MCF 10A (cell line): Measurements from ENCODE around the gene TNNC1. TPM values are rescaled to one million over a fixed set of nuclear protein-coding genes. Genes with fewer than 3 reads are reported as not detected.

Experiments used
- BruUV-seq: library from RNA; stranded (reverse); fragments of 400-500 nt; replicated peaks from 2 replicates; lab custom pipeline; 2021; lab: Mats Ljungman, UMichigan
- CTCF ChIA-PET: fragments of 300-600 bp; sonication (Branson Sonifier 250); formaldehyde crosslinking; extraction: SDS; loops from one replicate; lab custom pipeline; 2021; ENCODE audit warnings: antibody characterized with exemption, inconsistent platforms; lab: Yijun Ruan, JAX
- POLR2A ChIA-PET: fragments of 300-600, 350-650 bp; sonication (Branson Sonifier 250); formaldehyde crosslinking; extraction: SDS; loops from one replicate; lab custom pipeline; 2020; ENCODE audit warnings: antibody characterized with exemption, inconsistent platforms; lab: Yijun Ruan, JAX
- DNase-seq: peaks from one replicate; pipeline ENCODE4 v3.0.0-alpha.2; 2018; ENCODE audit not compliant: unreplicated experiment
- H3K27ac Mint-ChIP-seq: one replicate; pipeline ENCODE4 v1.8.0; 2022; ENCODE audit warnings: mild to moderate bottlenecking, low read depth, mixed read lengths; ENCODE audit not compliant: unreplicated experiment
- H3K27me3 Mint-ChIP-seq: one replicate; pipeline ENCODE4 v1.8.0; 2022; ENCODE audit warnings: mixed read lengths; ENCODE audit not compliant: insufficient read depth, unreplicated experiment
- H3K36me3 Mint-ChIP-seq: one replicate; pipeline ENCODE4 v1.8.0; 2022; ENCODE audit warnings: mild to moderate bottlenecking, moderate library complexity, mixed read lengths; ENCODE audit not compliant: insufficient read depth, unreplicated experiment
- H3K4me1 Mint-ChIP-seq: one replicate; pipeline ENCODE4 v1.8.0; 2022; ENCODE audit warnings: mixed read lengths; ENCODE audit not compliant: insufficient read depth, unreplicated experiment
- H3K4me3 Mint-ChIP-seq: one replicate; pipeline ENCODE4 v1.8.0; 2022; ENCODE audit warnings: mild to moderate bottlenecking, moderate library complexity, mixed read lengths; ENCODE audit not compliant: unreplicated experiment
- H3K9me3 Mint-ChIP-seq: one replicate; pipeline ENCODE4 v1.8.0; 2022; ENCODE audit warnings: mixed read lengths; ENCODE audit not compliant: unreplicated experiment
- CTCF ChIP-seq: fragments of 200-600 bp; IDR thresholded peaks from one replicate; pipeline ENCODE4 v1.8.0; 2022; ENCODE audit warnings: antibody characterized with exemption, mild to moderate bottlenecking; ENCODE audit not compliant: unreplicated experiment
- intact Hi-C: fragments of 100-400 bp; cut with micrococcal nuclease; formaldehyde crosslinking; loops from 2 replicates; pipeline ENCODE4 v1.14.1; 2022
- total RNA-seq: library from RNA; stranded (reverse); gene quantifications from 2 replicates; pipeline ENCODE4 v1.2.3, GENCODE V29; 2022

TNNC1 gene
- total RNA-seq, 1 experiment from 2014 or later = 0.61 TPM

- TF ChIP-seq CTCF = no peak
- POLR2A ChIA-PET = interaction anchor here (0.6 to 0.7 kb wide), 2 partner anchors 15 to 124 kb away, joined by 3 read pairs; no protein-coding TSS in a partner anchor
- CTCF ChIA-PET = interaction anchor here (0.7 to 17.8 kb wide), 2 partner anchors 8 to 14 kb away, joined by 4 to 278 read pairs; partner anchors contain the start of gene SEMA3G
- intact Hi-C loops = no loop called here
- Mint-ChIP-seq H3K27me3 (peaks cover 11% of the 10 kb centered on the region), H3K36me3 (no peaks in the 10 kb centered on the region), H3K27ac (no peak overlapping the region), H3K4me1 (peaks cover 8% of the 10 kb centered on the region), H3K4me3 (no peak overlapping the region), H3K9me3 (no peaks in the 10 kb centered on the region)
- no peak for DNase-seq
- BruUV-seq = no TSS peak
Observed at GRCh38 chr3:52432225-52432624, 21.6 kb downstream of the TNNC1 start.

- ChIA-PET POLR2A (interaction anchor here (0.6 to 0.7 kb wide), 2 partner anchors 16 to 123 kb away, joined by 3 read pairs; no protein-coding TSS in a partner anchor), CTCF (interaction anchor here (0.7 to 17.8 kb wide), 3 partner anchors 9 to 19 kb away, joined by 3 to 278 read pairs (median 4); partner anchors contain the start of gene SEMA3G)
- Mint-ChIP-seq H3K36me3 (no peaks in the 10 kb centered on the region), H3K27me3 (peaks cover 11% of the 10 kb centered on the region), H3K9me3 (no peaks in the 10 kb centered on the region), H3K4me1 (peaks cover 8% of the 10 kb centered on the region), H3K27ac (no peak overlapping the region), H3K4me3 (no peak overlapping the region)
- intact Hi-C loops = no loop called here
- no peak for DNase-seq
- no peak for TF ChIP-seq CTCF
- no TSS peak for BruUV-seq
Observed at GRCh38 chr3:52431459-52432223, 22.2 kb downstream of the TNNC1 start.

GRCh38 chr3:52430416-52430810 lies 23.4 kb downstream of the TNNC1 start:
- Mint-ChIP-seq H3K27ac (no peak overlapping the region), H3K36me3 (no peaks in the 10 kb centered on the region), H3K9me3 (no peaks in the 10 kb centered on the region), H3K4me1 (peaks cover 8% of the 10 kb centered on the region), H3K27me3 (peaks cover 11% of the 10 kb centered on the region), H3K4me3 (no peak overlapping the region)
- intact Hi-C loops = no loop called here
- ChIA-PET POLR2A (interaction anchor here (1.1 kb wide), 1 partner anchor 18 kb away, joined by 3 read pairs; no protein-coding TSS in a partner anchor), CTCF (interaction anchor here (0.5 to 17.8 kb wide), 3 partner anchors 9 to 789 kb away, joined by 3 to 278 read pairs (median 35); partner anchors contain the start of gene SEMA3G)
- no TSS peak for BruUV-seq
- no peak for TF ChIP-seq CTCF
- no peak for DNase-seq

- H3K9me3 Mint-ChIP-seq = no peaks in the 10 kb centered on the region
- intact Hi-C loops = loop anchor here (2.0 kb wide), 1 partner anchor 643 kb away; no protein-coding TSS in a partner anchor
- no peak for DNase-seq
- ChIA-PET CTCF (interaction anchor here (0.5 to 17.8 kb wide), 10 partner anchors 9 to 790 kb away, joined by 3 to 278 read pairs (median 14); partner anchors contain the start of gene SEMA3G), POLR2A (interaction anchor here (1.1 kb wide), 1 partner anchor 19 kb away, joined by 3 read pairs; no protein-coding TSS in a partner anchor)
- no TSS peak for BruUV-seq
- H3K4me1 Mint-ChIP-seq = peaks cover 8% of the 10 kb centered on the region
- H3K4me3 Mint-ChIP-seq = no peak overlapping the region
- no peaks in the 10 kb centered on the region for H3K36me3 Mint-ChIP-seq
- no peak for TF ChIP-seq CTCF
- peaks cover 11% of the 10 kb centered on the region for H3K27me3 Mint-ChIP-seq
- no peak overlapping the region for H3K27ac Mint-ChIP-seq
Observed at GRCh38 chr3:52429779-52430415, 23.9 kb downstream of the TNNC1 start.
